ENCODE measurements around the gene FGFR3. TPM values are rescaled to one million over a fixed set of nuclear protein-coding genes. Genes with fewer than 3 reads are reported as not detected.

The FGFR3 gene
- total RNA-seq, 1 donor from 2014 or later: 34.2 TPM

DNA sequence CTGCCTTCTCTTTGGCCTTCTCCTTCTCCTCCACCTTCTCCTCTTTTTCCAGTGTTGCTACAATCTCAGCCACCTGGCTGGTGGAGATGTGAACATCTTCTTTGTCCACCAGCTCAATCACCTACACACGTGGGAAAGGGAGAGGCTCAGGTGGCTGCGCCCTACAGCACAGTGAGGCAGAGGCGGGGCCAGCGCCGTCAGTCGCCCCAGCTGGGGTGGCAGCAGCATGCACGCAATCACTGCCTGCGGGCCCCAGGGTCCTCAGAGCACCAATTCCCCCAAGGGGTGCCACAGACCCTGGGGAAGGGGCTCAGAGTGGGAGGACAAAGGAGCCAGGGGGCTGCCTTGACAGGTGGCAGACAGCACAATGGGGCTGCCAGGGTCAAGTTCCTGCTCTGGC lies 21.4 kb downstream of the FGFR3 start:
- H3K27me3 ChIP-seq (ENCODE audit: low read depth): no peaks in the 10 kb centered on the region
- no peak for DNase-seq
- no peak for ATAC-seq
- no peak overlapping the region for H3K4me3 ChIP-seq
- no peaks in the 10 kb centered on the region for H3K9me3 ChIP-seq
- intact Hi-C loops (cut with DNase I): no loop called here
- TF ChIP-seq, protein P1, sequence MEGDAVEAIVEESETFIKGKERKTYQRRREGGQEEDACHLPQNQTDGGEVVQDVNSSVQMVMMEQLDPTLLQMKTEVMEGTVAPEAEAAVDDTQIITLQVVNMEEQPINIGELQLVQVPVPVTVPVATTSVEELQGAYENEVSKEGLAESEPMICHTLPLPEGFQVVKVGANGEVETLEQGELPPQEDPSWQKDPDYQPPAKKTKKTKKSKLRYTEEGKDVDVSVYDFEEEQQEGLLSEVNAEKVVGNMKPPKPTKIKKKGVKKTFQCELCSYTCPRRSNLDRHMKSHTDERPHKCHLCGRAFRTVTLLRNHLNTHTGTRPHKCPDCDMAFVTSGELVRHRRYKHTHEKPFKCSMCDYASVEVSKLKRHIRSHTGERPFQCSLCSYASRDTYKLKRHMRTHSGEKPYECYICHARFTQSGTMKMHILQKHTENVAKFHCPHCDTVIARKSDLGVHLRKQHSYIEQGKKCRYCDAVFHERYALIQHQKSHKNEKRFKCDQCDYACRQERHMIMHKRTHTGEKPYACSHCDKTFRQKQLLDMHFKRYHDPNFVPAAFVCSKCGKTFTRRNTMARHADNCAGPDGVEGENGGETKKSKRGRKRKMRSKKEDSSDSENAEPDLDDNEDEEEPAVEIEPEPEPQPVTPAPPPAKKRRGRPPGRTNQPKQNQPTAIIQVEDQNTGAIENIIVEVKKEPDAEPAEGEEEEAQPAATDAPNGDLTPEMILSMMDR (IDR thresholded peaks at IDR 0.05): no peak
- peaks cover 2% of the 10 kb centered on the region for H3K4me1 ChIP-seq
- no peak overlapping the region for H3K27ac ChIP-seq
- H3K36me3 ChIP-seq: peaks cover 64% of the 10 kb centered on the region

DNA sequence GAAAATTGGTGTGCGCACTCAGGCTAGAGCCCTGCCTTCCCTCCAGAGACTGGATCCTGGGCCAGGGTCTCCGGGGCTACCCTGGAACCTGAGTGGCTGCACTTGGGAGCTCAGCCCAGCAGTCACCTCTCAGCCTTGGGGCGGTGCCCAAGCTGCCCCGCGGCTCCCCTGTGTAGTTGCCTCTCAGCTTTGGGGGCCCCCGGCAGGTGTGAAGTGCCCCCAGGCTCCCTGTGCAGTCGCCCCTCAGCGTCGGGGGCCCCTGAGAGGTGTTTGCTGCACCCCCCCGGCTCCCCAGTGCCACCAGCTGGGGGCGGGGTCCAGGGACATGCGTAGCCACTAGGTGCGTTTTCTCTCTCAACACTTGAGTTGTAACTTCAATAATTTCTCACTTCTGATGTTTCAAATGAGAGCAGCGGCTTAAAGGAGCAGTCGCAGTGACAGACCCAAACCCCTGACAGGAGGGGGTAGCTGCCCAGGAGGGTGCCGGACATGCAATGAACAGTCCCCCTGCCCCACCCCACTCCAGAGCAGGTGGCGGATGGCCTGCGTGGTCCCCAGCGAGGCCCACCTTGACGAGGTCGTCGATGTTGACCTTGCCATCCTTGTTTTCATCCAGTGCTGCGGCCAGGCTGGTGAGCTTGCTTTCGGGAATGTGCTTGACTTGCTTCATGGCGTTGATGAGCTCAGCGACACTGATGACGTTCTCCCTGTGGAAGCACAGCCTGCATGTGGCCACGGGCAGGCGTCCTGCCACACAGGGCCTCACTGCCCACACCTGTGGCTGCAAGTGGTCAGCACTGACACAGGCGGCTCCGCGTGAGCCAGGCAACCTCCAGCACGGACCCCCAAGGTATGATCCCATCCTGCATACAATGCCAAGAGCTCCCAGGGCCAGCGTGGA lies 22.3 kb downstream of the FGFR3 start:
- Histone ChIP-seq H3K36me3 (peaks cover 73% of the 10 kb centered on the region), H3K27ac (no peak overlapping the region), H3K4me3 (no peak overlapping the region), H3K4me1 (peaks cover 5% of the 10 kb centered on the region), H3K27me3 (ENCODE audit: low read depth) (no peaks in the 10 kb centered on the region), H3K9me3 (no peaks in the 10 kb centered on the region)
- ATAC-seq (no peak), DNase-seq (no peak)
- intact Hi-C loops (cut with DNase I): no loop called here
- TF ChIP-seq, protein P1 (IDR thresholded peaks at IDR 0.05): no peak

DNA sequence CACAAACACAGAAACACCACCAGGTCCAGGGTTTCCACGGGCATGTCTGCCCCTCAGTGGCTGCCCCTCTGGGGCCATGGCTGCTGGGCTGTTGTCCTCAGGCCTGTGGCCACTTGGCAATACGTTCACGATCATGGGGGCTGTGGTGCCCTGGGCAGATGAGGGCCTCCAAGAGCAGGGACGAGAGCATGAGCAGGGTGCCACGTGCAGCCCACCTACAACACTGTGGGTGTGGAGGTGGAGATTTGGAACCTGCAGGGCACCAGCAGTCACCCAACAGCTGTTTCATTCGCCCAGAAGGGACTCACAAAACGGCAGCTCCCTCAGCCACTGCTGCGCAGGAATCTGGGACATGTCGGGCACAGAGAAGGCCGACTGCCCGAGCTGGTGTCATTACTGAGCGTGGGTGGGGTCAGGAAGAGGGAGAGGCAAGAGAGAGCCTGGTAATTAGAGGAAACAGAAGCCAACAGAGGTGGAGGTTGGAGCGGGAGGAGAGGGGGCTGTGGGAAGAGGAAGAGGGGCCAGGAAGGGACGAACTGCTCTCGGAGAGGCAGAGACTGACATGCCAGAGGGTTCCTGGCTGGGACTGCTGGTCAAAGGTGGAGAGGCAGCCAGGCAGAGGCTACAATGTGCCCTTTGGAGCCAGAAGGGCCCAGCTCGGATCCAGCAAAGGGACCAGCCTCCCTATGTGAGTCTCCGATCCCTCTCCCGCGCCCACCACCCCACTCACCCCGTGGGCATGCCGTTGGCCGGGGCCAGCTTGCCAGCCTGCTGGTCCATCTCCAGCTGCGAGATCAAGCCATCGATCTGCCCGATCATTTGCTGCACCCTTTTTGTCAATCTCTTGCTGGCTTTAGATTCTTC lies 23.1 kb downstream of the FGFR3 start:
- ATAC-seq: no peak
- Histone ChIP-seq H3K27ac (no peak overlapping the region), H3K4me1 (peaks cover 5% of the 10 kb centered on the region), H3K9me3 (no peaks in the 10 kb centered on the region), H3K27me3 (ENCODE audit: low read depth) (no peaks in the 10 kb centered on the region), H3K36me3 (peaks cover 81% of the 10 kb centered on the region), H3K4me3 (no peak overlapping the region)
- TF ChIP-seq, protein P1 (IDR thresholded peaks at IDR 0.05): no peak
- DNase-seq: no peak
- intact Hi-C loops (cut with DNase I): no loop called here

DNA sequence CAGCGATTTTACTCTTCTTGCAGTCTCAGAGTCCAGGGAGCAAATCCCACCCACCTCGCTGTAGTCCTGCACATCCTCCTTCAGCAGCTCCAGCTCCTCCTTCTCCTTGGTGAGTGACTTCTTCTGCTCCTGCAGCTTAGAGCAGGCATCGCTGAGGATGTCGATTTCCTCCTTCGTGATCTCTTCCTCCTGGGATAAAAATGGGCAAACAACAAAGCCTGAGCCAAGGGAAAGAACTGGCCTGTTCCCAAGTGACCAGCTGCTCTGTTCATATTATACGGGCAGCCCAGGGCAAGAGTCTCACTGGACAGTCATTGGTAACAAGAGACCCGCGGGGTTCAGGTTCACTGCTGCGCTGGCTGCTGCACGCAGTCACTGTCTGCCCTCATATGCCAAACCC lies 26.2 kb downstream of the FGFR3 start:
- H3K4me1 ChIP-seq: peaks cover 5% of the 10 kb centered on the region
- no peak overlapping the region for H3K4me3 ChIP-seq
- intact Hi-C loops (cut with DNase I): no loop called here
- no peak for DNase-seq
- TF ChIP-seq, protein P1 (IDR thresholded peaks at IDR 0.05): no peak
- no peak for ATAC-seq
- no peaks in the 10 kb centered on the region for H3K9me3 ChIP-seq
- H3K27ac ChIP-seq: no peak overlapping the region
- peaks cover 98% of the 10 kb centered on the region for H3K36me3 ChIP-seq
- H3K27me3 ChIP-seq (ENCODE audit: low read depth): no peaks in the 10 kb centered on the region

DNA sequence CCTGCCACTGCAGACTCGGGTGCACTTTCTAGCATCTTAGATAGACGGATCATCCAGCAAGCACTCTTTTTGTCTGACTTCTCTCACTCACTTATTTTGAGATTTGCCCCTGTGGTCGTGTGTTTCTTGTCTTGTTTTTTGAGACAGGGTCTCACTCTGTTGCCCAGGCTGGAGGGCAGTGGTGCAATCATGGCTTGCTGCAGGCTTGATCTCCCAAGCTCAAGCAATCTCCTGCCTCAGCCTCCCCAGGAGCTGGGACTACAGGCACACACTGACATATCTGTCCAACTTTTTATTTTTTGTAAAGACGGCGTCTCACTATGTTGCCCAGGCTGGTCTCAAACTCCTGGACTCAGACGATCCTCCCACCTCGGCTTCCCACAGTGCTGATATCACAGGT lies 26.7 kb downstream of the FGFR3 start:
- intact Hi-C loops (cut with DNase I): no loop called here
- Histone ChIP-seq H3K4me1 (peaks cover 5% of the 10 kb centered on the region), H3K27ac (no peak overlapping the region), H3K4me3 (no peak overlapping the region), H3K27me3 (ENCODE audit: low read depth) (no peaks in the 10 kb centered on the region), H3K9me3 (no peaks in the 10 kb centered on the region), H3K36me3 (peaks cover 98% of the 10 kb centered on the region)
- ATAC-seq (no peak), DNase-seq (no peak)
- TF ChIP-seq, protein P1 (IDR thresholded peaks at IDR 0.05): no peak

Measured in lower lobe of right lung (tissue), 2 donors.